HUES6 (cell line): ENCODE data around the gene TOR1A.

Experiments
- H3K27ac ChIP-seq: 2 replicates; pipeline ENCODE4 v1.7.0; 2013; ENCODE audit warnings: low read depth, mild to moderate bottlenecking, low read length, inconsistent platforms
- H3K27me3 ChIP-seq: 2 replicates; pipeline ENCODE4 v1.6.1; 2013; ENCODE audit warnings: low read length; ENCODE audit not compliant: control insufficient read depth, insufficient read depth
- H3K36me3 ChIP-seq: 2 replicates; pipeline ENCODE4 v1.6.1; 2013; ENCODE audit warnings: low read length; ENCODE audit not compliant: control insufficient read depth, insufficient read depth
- H3K4me1 ChIP-seq: 2 replicates; pipeline ENCODE4 v1.6.1; 2013; ENCODE audit warnings: low read length; ENCODE audit not compliant: control insufficient read depth, insufficient read depth
- H3K4me3 ChIP-seq: 2 replicates; pipeline ENCODE4 v1.5.1; 2013; ENCODE audit warnings: low read depth, low read length
- H3K9ac ChIP-seq: one replicate; pipeline ENCODE4 v1.6.1; 2013; ENCODE audit warnings: mild to moderate bottlenecking, low read length
- H3K9me3 ChIP-seq: 2 replicates; pipeline ENCODE4 v1.6.1; 2013; ENCODE audit warnings: low read depth, low read length; ENCODE audit not compliant: control insufficient read depth, insufficient read depth

Gene TOR1A

GRCh38 chr9:129834489-129835127 lies 10.7 kb upstream of the TOR1A start:
- Histone ChIP-seq H3K27ac (no peak overlapping the region), H3K36me3 (peaks cover 35% of the 10 kb centered on the region)

GRCh38 chr9:129832982-129833381 lies 9.0 kb upstream of the TOR1A start:
- no peak overlapping the region for H3K9ac ChIP-seq
- no peak overlapping the region for H3K27ac ChIP-seq
- peaks cover 17% of the 10 kb centered on the region for H3K4me1 ChIP-seq
- H3K9me3 ChIP-seq: no peaks in the 10 kb centered on the region
- no peak overlapping the region for H3K4me3 ChIP-seq
- H3K27me3 ChIP-seq: no peaks in the 10 kb centered on the region
- H3K36me3 ChIP-seq: peaks cover 49% of the 10 kb centered on the region

More at GRCh38 chr9:129834489-129835127, 10.7 kb upstream of the TOR1A start:
- Histone ChIP-seq H3K9me3 (no peaks in the 10 kb centered on the region), H3K27me3 (no peaks in the 10 kb centered on the region), H3K9ac (peak overlapping the region; percentile 67), H3K4me3 (peak overlapping the region; percentile 95), H3K4me1 (peaks cover 29% of the 10 kb centered on the region)

GRCh38 chr9:129828969-129829368 lies 5.0 kb upstream of the TOR1A start:
- Histone ChIP-seq H3K27ac (no peak overlapping the region), H3K9ac (no peak overlapping the region), H3K9me3 (no peaks in the 10 kb centered on the region), H3K27me3 (no peaks in the 10 kb centered on the region), H3K36me3 (peaks cover 60% of the 10 kb centered on the region), H3K4me1 (no peaks in the 10 kb centered on the region), H3K4me3 (no peak overlapping the region)

- Histone ChIP-seq H3K9ac (no peak overlapping the region), H3K9me3 (no peaks in the 10 kb centered on the region), H3K4me1 (no peaks in the 10 kb centered on the region), H3K36me3 (peaks cover 55% of the 10 kb centered on the region), H3K27ac (no peak overlapping the region), H3K27me3 (no peaks in the 10 kb centered on the region), H3K4me3 (no peak overlapping the region)
Measured at GRCh38 chr9:129828051-129828450, 4.1 kb upstream of the TOR1A start.

GRCh38 chr9:129826759-129827158 lies 2.8 kb upstream of the TOR1A start:
- no peaks in the 10 kb centered on the region for H3K9me3 ChIP-seq
- H3K9ac ChIP-seq: no peak overlapping the region
- H3K27ac ChIP-seq: no peak overlapping the region
- H3K27me3 ChIP-seq: no peaks in the 10 kb centered on the region
- H3K4me3 ChIP-seq: no peak overlapping the region
- no peaks in the 10 kb centered on the region for H3K4me1 ChIP-seq
- peaks cover 53% of the 10 kb centered on the region for H3K36me3 ChIP-seq

- H3K36me3 ChIP-seq: peaks cover 53% of the 10 kb centered on the region
- no peaks in the 10 kb centered on the region for H3K4me1 ChIP-seq
- no peak overlapping the region for H3K9ac ChIP-seq
- H3K4me3 ChIP-seq: no peak overlapping the region
- H3K9me3 ChIP-seq: no peaks in the 10 kb centered on the region
- H3K27me3 ChIP-seq: no peaks in the 10 kb centered on the region
- H3K27ac ChIP-seq: no peak overlapping the region
Measured at GRCh38 chr9:129826344-129826743, 2.4 kb upstream of the TOR1A start.

- Histone ChIP-seq H3K4me3 (peak overlapping the region; percentile 84), H3K27me3 (no peaks in the 10 kb centered on the region), H3K36me3 (peaks cover 48% of the 10 kb centered on the region), H3K9ac (peak overlapping the region; percentile 96), H3K27ac (no peak overlapping the region; the same call in 1 of the 2 replicates), H3K9me3 (no peaks in the 10 kb centered on the region), H3K4me1 (no peaks in the 10 kb centered on the region)
Measured at GRCh38 chr9:129823542-129823934, 398 bp downstream of the TOR1A start.

GRCh38 chr9:129822898-129823541 lies 916 bp downstream of the TOR1A start:
- H3K36me3 ChIP-seq: peaks cover 50% of the 10 kb centered on the region
- peak overlapping the region; percentile 96 for H3K9ac ChIP-seq
- peak overlapping the region; percentile 84 for H3K4me3 ChIP-seq
- no peaks in the 10 kb centered on the region for H3K4me1 ChIP-seq
- H3K27ac ChIP-seq: no peak overlapping the region
- H3K9me3 ChIP-seq: no peaks in the 10 kb centered on the region
- H3K27me3 ChIP-seq: no peaks in the 10 kb centered on the region

GRCh38 chr9:129816501-129817435 lies 7.2 kb downstream of the TOR1A start:
- no peak overlapping the region for H3K27ac ChIP-seq
- no peaks in the 10 kb centered on the region for H3K4me1 ChIP-seq
- no peaks in the 10 kb centered on the region for H3K27me3 ChIP-seq
- H3K9me3 ChIP-seq: no peaks in the 10 kb centered on the region
- peaks cover 84% of the 10 kb centered on the region for H3K36me3 ChIP-seq
- no peak overlapping the region for H3K9ac ChIP-seq
- H3K4me3 ChIP-seq: no peak overlapping the region

- H3K36me3 ChIP-seq: peaks cover 81% of the 10 kb centered on the region
- H3K27ac ChIP-seq: no peak overlapping the region
- H3K27me3 ChIP-seq: no peaks in the 10 kb centered on the region
Measured at GRCh38 chr9:129815278-129815677, 8.7 kb downstream of the TOR1A start.

More at GRCh38 chr9:129815278-129815677, 8.7 kb downstream of the TOR1A start:
- no peaks in the 10 kb centered on the region for H3K9me3 ChIP-seq
- H3K4me3 ChIP-seq: no peak overlapping the region
- H3K9ac ChIP-seq: no peak overlapping the region
- no peaks in the 10 kb centered on the region for H3K4me1 ChIP-seq
